Activated CD4-positive, alpha-beta T cell treated with anti-CD3 and anti-CD28 coated beads, Interleukin-2, amount 50 U/mL, for 48 hours (primary cell): Measurements from ENCODE around the gene KCNE2.

Experiments
- DNase-seq, 2 experiments: peaks; one replicate each; pipeline ENCODE4 v3.0.0-alpha.2; 2020

Gene KCNE2

DNA sequence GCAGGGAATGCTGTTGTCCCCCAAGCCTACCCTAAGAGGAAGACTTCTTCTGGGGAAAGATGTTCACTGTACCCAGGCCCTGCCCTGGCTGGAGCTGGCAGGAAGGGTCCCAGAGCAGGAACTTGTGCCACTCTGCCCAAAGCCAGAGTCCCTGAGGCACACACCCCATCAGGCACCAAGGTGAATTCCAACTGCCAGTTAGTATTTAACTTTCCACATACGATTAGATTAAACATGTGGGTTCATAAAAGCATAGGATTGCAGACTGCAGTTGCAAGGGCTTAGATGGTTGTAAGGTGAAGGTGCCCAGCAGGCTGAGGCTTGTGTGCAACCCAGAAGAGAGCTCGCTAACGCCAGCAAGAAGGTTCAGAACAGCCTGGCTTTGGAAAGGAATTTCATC lies at the start of gene KCNE2:
TSS of gene KCNE2 (plus strand) at position 274 of the 400 bp plus-strand sequence. CDS start 6,473 bp downstream, outside the sequence.
- no peak for DNase-seq

- DNase-seq, result no peak
Observed at GRCh38 chr21:34319585-34319984, 44.2 kb upstream of the KCNE2 start.

- DNase-seq, result no peak
Observed at GRCh38 chr21:34320011-34320410, 43.8 kb upstream of the KCNE2 start.

- DNase-seq, result no peak
Observed at GRCh38 chr21:34330055-34330454, 33.8 kb upstream of the KCNE2 start.

DNA sequence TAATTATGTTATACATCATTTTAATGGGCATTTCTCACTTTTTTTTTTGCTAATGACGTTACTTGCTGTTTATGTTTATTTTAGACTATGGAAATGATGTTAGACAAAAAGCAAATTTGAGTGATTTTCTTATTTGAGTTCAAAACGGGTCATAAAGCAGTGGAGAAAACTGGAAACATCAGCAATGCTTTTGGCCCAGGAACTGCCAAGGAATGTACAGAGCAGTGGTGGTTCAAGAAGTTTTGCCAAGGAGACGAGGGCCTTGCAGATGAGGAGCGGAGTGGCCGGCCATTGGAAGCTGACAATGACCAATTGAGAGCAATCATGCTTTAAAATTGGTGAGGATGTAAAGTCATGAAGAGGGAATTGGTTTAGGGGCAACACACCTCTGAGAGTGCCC lies 32.1 kb upstream of the KCNE2 start:
- no peak for DNase-seq

- DNase-seq, result no peak
Observed at GRCh38 chr21:34332347-34332746, 31.5 kb upstream of the KCNE2 start.

DNA sequence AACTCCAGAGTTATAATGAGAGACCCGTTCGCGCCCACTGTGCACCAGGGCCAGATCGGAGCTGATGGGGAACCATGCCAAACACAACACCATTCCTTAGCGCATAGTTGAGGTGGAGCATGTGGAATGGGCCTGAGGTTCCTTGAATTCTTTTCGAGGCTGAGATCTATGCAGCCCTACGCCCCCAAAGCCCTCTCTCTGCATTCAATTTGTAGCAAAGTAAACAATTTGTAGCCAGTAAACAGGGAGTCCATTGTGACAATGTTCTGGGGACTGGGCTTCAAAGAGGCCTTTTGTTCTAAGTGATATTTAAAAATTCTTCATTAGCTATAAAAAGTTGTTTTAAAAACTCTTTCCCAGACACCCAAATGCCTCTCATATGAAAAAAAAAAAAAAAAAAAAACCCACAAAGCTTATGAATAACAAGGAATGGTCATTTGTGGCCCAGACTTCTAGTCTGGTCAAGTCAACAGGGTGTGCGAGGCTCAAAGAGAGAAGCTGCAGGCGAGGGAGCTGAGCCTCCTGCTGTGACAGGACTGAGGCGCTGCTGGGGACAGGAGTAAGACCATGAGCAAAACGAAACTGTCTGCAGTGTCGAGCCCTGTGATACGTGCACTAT lies 30.6 kb upstream of the KCNE2 start:
- DNase-seq, result no peak

GRCh38 chr21:34335316-34335715 lies 28.5 kb upstream of the KCNE2 start:
- no peak for DNase-seq

DNA sequence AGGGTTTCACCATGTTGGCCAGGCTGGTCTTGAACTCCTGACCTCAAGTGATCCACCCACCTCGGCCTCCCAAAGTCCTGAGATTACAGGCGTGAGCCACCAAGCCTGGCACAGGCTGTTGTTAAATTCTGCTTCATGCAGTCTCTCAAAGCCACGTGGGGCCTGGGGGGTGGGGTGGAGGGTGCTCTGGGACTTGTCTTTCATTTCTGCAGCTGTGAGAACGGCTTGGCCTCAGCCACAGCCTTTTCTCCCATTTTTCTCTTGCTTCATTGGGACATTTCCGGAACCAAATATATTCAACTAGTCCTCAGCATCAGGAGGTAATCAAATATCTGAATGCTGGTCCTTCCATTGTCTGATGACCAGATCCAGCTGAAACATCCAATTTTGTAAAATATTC lies 27.6 kb upstream of the KCNE2 start:
- DNase-seq, result no peak

- no peak for DNase-seq
Observed at GRCh38 chr21:34336756-34337391, 26.9 kb upstream of the KCNE2 start.

DNA sequence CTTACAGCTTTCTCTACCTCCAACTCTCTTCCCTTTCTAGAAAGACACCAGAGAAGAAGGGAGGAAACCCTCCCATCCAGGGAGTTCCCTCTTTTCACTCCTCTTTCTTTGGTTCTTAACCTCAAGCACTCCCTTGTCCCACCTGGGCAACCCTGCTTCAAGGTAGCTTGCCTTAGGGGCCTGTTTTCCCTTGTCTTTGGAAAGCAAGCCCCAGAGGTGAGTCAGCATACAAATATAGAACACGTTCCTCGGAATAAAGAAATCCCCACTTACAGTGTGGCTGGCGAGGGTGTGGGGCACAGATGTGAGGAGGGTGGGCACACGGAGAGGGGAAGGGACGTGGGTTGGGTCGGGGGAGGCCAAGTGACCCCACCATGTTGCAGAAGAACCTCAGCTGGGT lies 26.1 kb upstream of the KCNE2 start:
- no peak for DNase-seq

- no peak for DNase-seq
Observed at GRCh38 chr21:34338226-34338625, 25.6 kb upstream of the KCNE2 start.

- no peak for DNase-seq
Observed at GRCh38 chr21:34340061-34340460, 23.7 kb upstream of the KCNE2 start.

DNA sequence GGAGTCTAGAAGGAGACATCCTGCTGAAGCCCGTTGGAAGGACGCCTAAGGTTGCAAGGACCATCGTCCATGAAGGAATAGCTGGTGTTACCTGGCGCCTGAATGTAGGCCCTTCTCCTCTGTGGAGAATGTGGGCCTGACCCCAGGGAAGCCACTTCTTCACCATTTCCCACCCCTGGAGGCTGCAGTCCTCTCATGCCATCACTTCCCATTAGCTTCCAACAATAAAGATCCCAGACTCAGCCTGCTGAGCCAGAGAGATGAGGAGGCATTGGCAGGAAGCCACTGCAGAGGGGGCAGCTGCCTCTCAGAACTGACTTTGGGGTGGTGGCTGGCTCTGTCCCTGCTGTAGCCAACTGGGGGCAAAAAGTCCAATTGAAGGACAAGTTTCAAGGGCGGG lies 21.3 kb upstream of the KCNE2 start:
- DNase-seq, result no peak

- no peak for DNase-seq
Observed at GRCh38 chr21:34343347-34343746, 20.5 kb upstream of the KCNE2 start.

DNA sequence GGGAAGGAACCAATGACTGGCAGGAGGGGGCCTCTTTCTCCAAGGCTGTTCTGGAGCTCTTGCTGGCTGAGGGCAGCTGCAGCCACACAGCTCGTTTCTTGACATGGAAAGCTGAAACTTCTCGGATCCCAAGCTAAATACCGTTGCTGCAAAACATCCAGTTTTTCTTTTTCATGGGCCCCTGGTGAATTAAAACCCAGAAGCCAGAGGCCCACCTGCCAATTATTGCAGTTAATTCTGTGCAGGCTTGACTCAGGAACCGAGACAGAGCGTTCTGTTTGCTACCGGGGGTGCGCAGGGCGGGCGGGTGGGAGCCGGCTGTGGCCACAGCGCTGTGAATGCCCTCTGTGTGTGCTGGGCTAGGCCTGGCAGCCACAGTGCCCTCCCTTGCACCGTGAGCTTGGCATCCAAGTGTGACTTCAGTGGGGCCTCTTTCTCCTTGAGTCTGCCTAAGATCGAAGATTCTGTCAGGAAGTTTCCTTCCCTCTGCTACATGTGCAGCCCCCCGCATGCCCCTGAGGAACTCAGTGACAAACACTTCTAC lies 19.9 kb upstream of the KCNE2 start:
- no peak for DNase-seq

DNA sequence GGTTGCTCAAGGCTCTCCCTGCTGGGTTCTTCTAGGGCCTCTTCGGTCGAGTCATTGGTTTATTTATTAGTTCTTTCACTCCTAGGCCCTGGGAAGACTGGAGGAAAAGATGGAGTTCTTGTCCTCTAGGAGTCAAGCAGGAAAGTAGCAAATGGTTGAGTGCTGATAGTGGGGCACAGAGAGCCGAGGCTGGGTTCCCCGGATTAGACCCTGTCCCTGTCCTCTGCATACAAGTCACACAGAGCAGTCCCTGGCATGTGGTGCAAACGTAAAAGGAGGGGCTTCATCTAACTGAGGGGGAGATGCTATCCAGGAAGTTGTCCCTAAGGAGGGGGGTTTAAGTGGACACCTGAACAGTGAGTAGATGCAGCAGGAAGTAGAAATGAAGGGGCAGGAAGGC lies 19.2 kb upstream of the KCNE2 start:
- DNase-seq, result no peak

DNA sequence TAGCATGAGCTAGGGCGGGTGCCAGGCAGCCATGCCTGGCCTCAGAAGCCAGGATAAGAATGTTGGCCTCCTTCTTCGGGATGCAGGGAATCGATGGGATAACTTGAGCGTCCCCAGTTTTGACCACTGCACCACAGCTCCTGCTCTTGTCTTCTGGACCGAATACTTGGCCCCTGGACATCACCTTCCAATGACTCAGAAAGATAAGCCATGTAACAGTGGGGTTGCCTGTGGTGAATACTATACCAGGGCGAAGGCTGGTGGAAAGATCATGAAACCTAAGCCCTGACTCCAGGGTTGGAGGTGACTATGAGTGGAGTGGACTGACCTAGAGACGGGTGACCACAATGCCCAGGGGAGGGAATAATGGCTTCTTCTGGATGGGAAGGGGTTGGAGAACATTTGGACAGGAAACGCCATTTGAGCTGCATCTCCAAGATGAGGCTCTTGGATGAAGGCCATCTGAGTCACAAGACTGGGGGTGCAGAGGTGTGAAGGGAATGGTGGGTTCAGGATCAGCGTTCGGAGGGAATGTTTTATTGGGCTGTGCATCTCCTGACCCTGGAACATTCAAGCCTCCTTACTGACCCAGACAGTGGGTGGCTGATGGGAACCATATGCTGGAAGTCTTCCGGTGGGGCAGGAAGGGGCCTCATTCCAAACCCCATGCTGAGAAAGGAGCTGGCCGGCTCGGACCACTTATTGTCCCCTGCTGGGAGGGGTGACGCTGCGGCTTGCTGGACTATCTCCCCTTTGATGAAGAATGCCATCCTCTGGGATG lies 18.5 kb upstream of the KCNE2 start:
- DNase-seq, result no peak

- DNase-seq, result no peak
Observed at GRCh38 chr21:34345892-34346291, 17.9 kb upstream of the KCNE2 start.

DNA sequence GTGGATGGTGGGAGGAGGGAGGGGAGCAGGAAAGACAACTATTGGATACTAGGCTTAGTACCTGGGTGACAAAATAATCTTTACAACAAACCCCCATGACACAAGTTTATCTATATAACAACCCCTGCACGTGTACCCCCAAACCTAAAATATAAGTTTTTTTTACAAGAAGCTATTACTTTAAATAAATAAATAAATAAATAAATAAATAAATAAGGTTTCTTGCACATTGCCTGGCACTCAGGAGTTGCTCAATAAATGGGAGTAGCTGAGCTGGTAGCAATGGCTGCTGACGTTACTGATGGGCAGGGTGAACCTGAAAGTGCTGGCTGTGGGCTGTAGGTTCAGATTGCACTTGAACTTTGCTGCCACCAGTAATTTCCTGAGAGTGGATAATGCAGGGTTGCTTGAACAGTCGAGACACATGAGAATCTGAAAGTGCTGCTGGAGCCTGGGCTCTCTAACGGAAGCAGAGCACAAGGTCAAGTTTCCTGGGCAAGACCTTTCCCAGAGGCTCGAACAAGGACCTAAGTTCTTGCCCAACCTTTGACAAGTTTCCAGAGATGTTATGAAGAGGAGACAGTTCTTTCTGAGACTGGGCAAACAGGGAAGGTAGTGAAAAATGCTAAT lies 14.8 kb upstream of the KCNE2 start:
- DNase-seq, result no peak

GRCh38 chr21:34351786-34352241 lies 12.0 kb upstream of the KCNE2 start:
- DNase-seq, result peak; percentile 16 to 27

DNA sequence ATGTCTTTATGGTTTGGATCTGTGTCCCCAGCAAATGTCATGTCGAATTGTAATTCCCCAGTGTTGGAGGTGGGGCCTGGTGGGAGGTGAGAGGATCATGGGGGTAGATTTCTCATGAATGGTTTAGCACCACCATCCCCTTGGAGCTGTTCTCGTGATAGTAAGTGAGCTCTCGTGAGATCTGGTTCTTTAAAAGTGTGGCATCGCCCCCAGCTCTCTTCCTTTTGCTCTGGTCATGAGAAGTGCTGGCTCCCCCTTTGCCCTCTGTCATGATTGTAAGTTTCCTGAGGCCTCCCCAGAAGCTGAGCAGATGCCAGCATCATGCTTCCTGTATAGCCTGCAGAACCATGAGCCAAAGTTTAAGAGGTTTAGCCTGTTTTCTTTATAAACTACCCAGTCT lies 11.2 kb upstream of the KCNE2 start:
- DNase-seq, result no peak

GRCh38 chr21:34353182-34353581 lies 10.6 kb upstream of the KCNE2 start:
- DNase-seq, result no peak
